ENCODE measurements around the gene GPATCH4.
"Not testable (repeated sequence)": the region's sequence is repeated elsewhere in the genome, so short reads cannot be mapped to it uniquely, and the experiment has no call there.

GPATCH4 gene

DNA sequence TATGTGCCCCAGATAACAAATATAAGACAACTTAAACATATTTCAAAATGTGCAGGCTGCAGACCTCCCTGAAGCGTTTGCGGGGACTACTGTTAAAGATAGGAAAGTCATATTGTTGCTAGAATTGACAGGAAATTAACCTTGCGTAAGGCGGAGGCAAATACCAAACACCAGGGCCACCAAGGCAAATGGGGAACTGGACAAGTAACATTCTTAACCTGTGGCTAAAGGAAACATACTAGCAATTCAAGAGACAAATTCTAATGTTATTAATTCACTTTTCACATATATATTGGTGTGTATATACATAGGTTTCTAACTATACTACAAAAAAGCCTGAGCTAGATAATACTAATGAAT, 24.8 kb upstream of the GPATCH4 start:
- ATAC-seq (no peak), DNase-seq (no peak)

DNA sequence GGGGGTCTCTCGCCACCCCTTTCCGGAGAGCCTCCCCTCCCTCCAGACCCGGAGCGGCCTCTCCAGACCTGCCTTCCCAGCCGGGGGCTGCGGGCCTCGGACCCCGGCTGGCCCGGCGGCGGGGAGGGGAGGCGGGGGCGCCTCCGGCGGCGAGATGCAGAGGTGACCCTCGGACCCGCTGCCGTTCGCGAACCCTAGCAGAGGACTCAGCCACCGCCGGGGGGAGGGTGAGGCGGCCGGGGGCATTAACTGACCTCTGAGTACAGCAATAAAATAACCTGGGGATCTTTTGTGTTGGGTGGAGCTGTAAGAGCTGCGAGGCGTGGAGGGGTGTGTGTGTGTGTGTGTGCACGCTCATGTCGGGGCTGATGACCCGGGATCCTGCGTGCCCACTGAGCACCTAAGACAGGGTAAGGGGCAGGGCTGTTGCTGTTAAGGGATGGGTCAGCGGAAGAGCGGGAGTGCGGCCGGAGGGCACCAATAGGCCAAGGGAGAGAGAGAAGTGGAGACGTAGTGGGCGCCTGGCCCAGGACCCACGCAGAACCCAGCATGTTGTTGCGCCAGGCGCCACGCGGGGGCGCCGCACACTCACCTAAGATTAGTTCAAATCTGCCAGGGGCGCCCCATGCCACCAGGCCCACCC, 24.3 kb upstream of the GPATCH4 start:
- ATAC-seq (peak; percentile 63), DNase-seq (peak; percentile 80)

GRCh38 chr1:156624814-156625435, 23.6 kb upstream of the GPATCH4 start:
- DNase-seq (no peak), ATAC-seq (no peak)

DNA sequence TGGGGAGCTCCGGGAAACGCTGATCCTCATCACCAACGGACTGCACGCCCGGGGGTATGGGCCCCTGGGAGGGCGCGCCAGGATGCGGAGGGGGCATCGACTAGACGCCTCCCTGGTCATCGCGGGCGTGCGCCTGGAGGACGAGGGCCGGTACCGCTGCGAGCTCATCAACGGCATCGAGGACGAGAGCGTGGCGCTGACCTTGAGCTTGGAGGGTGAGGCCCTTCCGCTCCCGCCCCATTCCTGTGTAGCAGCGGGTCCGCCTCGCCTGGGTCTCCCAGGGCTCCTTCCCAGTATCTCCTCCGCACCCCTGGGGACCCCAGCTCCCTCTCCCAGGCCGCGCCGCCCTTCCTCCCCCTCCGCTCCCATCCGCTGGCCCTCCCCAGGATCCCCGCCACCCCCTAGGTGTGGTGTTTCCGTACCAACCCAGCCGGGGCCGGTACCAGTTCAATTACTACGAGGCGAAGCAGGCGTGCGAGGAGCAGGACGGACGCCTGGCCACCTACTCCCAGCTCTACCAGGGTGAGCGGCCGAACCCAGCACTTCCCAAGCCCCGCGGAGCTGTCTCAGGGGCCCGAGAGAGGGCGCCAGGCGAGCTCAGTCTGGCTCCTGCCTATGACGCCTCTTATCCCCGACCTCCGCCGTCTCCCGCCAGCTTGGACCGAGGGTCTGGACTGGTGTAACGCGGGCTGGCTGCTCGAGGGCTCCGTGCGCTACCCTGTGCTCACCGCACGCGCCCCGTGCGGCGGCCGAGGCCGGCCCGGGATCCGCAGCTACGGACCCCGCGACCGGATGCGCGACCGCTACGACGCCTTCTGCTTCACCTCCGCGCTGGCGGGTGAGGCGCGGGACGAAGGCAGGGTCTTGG, 22.9 kb upstream of the GPATCH4 start:
- peak; percentile 64 for DNase-seq
- ATAC-seq, result peak; percentile 76

GRCh38 chr1:156622581-156623297, 21.5 kb upstream of the GPATCH4 start:
- DNase-seq, result no peak
- ATAC-seq, result no peak

- no peak for DNase-seq
- ATAC-seq, result no peak
These were observed 18.3 kb upstream of the GPATCH4 start for GRCh38 chr1:156619582-156619955.

GRCh38 chr1:156618853-156619581, 17.7 kb upstream of the GPATCH4 start, which contains the start of gene HAPLN2:
Gene HAPLN2 (plus strand): TSS chr1:156619415. CDS start chr1:156623491, 4,076 bp downstream.
- DNase-seq, result no peak
- ATAC-seq, result no peak

GRCh38 chr1:156616463-156616862, 15.2 kb upstream of the GPATCH4 start:
- no peak for ATAC-seq
- no peak for DNase-seq

DNA sequence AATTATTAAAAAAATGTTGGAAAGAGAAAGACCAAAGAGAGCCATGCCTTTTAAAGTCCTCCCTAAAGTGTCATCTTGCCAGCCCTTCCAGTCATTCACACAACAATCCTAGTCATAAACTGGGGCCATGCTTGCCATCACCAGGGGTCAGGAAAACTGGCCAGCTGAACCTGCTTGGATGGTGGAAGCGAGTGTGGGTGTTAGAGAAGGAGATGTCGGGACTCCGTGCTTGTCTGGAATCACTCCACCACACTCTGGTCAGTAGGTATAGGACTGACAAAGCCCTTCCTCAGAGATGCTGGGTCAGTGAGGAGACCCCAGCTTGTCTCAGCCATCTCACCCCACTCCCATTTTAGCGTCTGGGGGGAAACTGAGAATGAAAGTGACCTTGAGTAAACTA, 14.7 kb upstream of the GPATCH4 start:
- no peak for DNase-seq
- ATAC-seq, result no peak

- ATAC-seq, result no peak
- no peak for DNase-seq
These were observed 11.4 kb upstream of the GPATCH4 start for GRCh38 chr1:156612666-156613065.

DNA sequence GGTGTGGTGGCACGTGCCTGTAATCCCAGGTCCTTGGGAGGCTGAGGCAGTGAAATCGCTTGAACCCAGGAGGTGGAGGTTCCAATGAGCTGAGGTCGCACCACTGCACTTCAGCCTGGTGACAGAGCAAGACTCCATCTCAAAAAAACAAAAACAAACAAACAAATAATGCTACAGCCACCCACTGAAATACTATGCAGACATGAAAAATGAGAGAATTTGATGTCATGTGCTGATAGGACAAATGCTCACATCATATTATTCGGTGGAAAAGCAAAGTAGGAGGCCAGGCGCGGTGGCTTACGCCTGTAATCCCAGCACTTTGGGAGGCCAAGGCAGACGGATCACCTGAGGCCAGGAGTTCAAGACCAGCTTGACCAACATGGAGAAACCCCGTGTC, 8.8 kb upstream of the GPATCH4 start:
- ATAC-seq, DNase-seq: not testable (repeated sequence)

DNA sequence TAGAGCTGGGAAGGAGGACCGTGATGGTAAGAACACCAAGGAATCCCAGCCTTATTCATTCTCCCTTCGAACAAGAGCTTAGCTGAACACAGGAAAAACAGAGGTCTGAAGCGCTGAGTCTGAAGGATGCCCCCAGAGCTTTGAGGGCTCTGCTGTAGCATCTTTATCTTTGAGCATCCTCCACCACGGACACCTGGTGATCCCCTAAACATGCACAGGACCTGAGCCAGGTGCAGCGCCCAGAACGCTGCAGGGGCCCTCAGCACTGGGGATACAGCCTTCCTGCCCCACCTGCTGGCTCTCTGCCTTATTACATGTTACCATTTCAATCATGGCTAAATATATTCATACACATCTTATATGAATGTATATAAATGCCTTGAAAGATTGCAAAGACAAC, 7.7 kb upstream of the GPATCH4 start:
- ATAC-seq (peak; percentile 86), DNase-seq (peak; percentile 69)

DNA sequence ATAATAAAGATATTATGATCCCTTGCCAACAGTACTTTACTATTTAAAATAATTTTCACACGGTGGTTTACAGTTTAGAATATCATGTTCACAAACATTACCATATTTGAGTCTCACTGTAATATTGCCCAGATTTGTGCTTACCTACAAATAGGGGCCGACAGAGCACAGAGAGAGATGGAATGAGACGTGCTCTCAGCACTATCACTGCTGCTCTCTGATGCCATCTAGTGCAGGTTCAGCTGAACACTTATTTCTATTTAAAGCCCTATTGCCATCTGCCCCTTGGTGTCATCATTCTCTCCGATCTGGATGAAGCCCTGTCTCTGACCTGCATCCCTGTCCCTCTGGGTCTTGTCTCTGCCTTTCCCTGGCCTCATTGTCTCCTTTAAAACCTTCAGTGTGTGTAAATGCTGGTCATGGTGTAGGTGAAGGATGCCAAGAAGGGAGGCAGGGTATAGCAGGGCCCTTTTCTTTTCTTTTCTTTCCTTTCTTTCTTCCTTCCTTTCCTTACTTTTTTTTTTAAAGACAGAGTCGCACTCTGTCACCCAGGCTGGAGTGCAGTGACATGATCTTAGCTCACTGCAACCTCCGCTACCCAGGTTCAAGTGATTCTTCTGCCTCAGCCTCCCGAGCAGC, 6.9 kb upstream of the GPATCH4 start:
- ATAC-seq (peak; percentile 95), DNase-seq (peak; percentile 63)

DNA sequence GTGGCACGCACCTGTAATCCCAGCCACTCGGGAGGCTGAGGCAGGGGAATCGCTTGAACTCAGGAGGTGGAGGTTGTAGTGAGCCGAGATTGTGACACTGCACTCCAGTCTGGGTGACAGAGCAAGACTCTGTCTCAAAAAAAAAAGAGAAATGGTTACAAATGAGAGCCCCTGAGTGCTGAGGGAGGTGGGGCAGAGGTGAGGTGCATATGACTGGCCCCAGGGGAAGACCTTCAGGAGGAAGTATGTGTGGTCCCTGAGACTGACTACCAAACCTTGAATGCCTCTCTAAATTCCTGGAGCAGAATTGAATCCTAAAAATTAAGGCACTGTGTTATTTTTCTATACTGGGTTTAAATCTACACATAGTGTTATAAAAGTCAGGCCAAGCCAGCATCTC, 6.1 kb upstream of the GPATCH4 start:
- ATAC-seq, DNase-seq: not testable (repeated sequence)

GRCh38 chr1:156602557-156602993, 1.3 kb upstream of the GPATCH4 start:
- peak; percentile 23 for DNase-seq
- ATAC-seq, result no peak

- no peak for ATAC-seq
- peak; percentile 20 for DNase-seq
These were observed 613 bp upstream of the GPATCH4 start for GRCh38 chr1:156601892-156602291.

- DNase-seq (peak; percentile 26), ATAC-seq (no peak)
These were observed 552 bp downstream of the GPATCH4 start for GRCh38 chr1:156600733-156601121.

GRCh38 chr1:156599811-156600210, 1.5 kb downstream of the GPATCH4 start:
- DNase-seq (peak; percentile 18), ATAC-seq (peak; percentile 78)

DNA sequence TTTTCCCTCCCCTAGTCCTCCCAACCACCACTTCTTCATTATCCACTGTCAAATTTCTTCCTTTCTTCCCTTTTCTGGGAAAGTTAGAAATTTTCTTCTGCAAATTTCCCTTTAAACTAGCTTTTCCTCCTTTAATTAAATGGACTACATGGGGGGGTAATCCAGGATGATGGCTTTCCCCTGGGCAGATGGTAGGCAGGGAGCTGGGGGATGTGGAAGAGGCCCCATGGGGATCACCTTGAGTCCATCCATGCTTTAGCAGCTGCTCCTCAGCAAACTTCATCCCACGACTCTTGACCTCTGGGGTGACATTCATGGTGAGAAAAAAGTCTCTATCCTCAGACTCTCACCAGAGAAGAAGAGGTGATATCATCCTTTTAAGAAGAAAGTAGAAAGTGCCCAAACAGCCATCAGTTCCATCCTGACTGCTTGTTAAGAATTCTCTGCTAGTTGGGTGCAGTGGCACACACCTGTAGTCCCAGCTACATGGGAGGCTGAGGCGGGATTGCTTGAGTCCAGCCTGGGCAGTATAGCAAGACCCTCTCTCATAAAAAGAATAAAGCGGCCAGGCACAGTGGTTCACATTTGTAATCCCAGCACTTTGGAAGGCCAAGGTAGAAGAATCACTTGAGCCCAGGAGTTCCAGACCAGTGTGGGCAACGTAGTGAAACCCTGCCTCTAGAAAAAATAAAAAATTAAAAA, 2.4 kb downstream of the GPATCH4 start:
- ATAC-seq, result no peak
- no peak for DNase-seq

DNA sequence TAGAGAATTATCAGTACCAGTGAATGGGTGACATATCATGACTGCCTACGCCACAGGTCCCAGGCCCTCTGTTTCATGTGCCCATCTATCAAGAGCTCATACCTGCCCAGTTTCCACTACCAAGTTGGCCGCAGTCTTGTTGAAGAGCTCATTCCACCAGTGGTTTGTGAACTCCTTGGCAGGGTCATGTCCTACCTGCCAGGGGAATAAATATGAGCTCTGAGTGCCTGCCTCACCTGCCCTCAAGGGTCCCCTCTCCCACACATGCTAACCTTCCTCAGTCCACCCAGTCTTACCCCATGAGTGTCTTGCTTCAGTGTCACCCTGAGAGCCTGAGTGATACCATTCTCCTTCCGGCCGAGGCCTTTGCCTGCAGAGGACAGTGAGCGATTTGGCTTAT, 3.2 kb downstream of the GPATCH4 start:
- ATAC-seq, result no peak
- DNase-seq, result no peak

- no peak for ATAC-seq
- DNase-seq, result no peak
These were observed 4.9 kb downstream of the GPATCH4 start for GRCh38 chr1:156596426-156596825.

All from stimulated activated naive CD8-positive, alpha-beta T cell treated with anti-CD3 and anti-CD28 coated beads, Interleukin-15, Interleukin-2, amounts not matched to agents 100 U/mL and 50 U/mL, for 24 hours (primary cell).